Muscle of leg (tissue), 11 donors: Measurements from ENCODE around the gene SAC3D1. TPM values are rescaled to one million over a fixed set of nuclear protein-coding genes. Genes with fewer than 3 reads are reported as not detected.

Experiments used
- DNase-seq: peaks from one replicate; pipeline ENCODE4 v3.0.0; 2013
- H3K27ac ChIP-seq: one replicate; pipeline ENCODE4 v1.5.1; 2013; ENCODE audit warnings: mild to moderate bottlenecking, low read length, control low read depth
- H3K27me3 ChIP-seq: one replicate; pipeline ENCODE4 v1.6.1; 2013; ENCODE audit warnings: low read length; ENCODE audit not compliant: control insufficient read depth, insufficient read depth
- H3K36me3 ChIP-seq: one replicate; pipeline ENCODE4 v1.6.1; 2013; ENCODE audit warnings: low read length; ENCODE audit not compliant: control insufficient read depth, insufficient read depth
- H3K4me1 ChIP-seq: one replicate; pipeline ENCODE4 v1.6.1; 2013; ENCODE audit warnings: low read length; ENCODE audit not compliant: control insufficient read depth, insufficient read depth
- H3K4me3 ChIP-seq: one replicate; pipeline ENCODE4 v1.5.1; 2013; ENCODE audit warnings: low read length, control low read depth
- H3K9me3 ChIP-seq: replicated peaks from 2 replicates; pipeline ENCODE4 v1.6.1; 2013; ENCODE audit warnings: low read depth, low read length; ENCODE audit not compliant: control insufficient read depth
- WGBS: methylation state at CpG from one replicate; pipeline ENCODE4 v1.1.5; 2013; ENCODE audit warnings: missing lambda C conversion rate; ENCODE audit not compliant: insufficient coverage; 5-methylcytosine and 5-hydroxymethylcytosine counted together
- polyA plus RNA-seq, 8 donors: library from polyadenylated mRNA; unstranded; fragments of 120-200 nt; gene quantifications; one replicate each; pipeline versions ENCODE4 v1.2.1 to v1.2.3, GENCODE V29; 2013; ENCODE audit warnings: inconsistent platforms in 1 of 8, low replicate concordance in 1 of 8; ENCODE audit not compliant: insufficient read length in 8 of 8, insufficient read depth in 1 of 8
- total RNA-seq: library from RNA; stranded (reverse); fragments of 120-200 nt; gene quantifications from one replicate; pipeline ENCODE4 v1.2.4, GENCODE V29; 2013

The SAC3D1 gene
- total and polyA plus RNA-seq, 9 donors, result 6.7 to 16.0 (median 15.1) TPM

- WGBS, result 80% methylated on average over 1 of the region's 6 CpGs
- no peak overlapping the region for H3K4me3 ChIP-seq
- no peak overlapping the region for H3K27ac ChIP-seq
- no peaks in the 10 kb centered on the region for H3K9me3 ChIP-seq
- peaks cover 49% of the 10 kb centered on the region for H3K36me3 ChIP-seq
- no peak for DNase-seq
- H3K27me3 ChIP-seq, result no peaks in the 10 kb centered on the region
- peaks cover 39% of the 10 kb centered on the region for H3K4me1 ChIP-seq
Observed at GRCh38 chr11:65042891-65043290, 1.9 kb downstream of the SAC3D1 start.

GRCh38 chr11:65043881-65044501 is 3.0 kb downstream of the SAC3D1 start:
- Histone ChIP-seq H3K27me3 (peaks cover 4% of the 10 kb centered on the region), H3K27ac (peak overlapping the region; percentile 32), H3K4me3 (no peak overlapping the region), H3K9me3 (no peaks in the 10 kb centered on the region), H3K36me3 (peaks cover 40% of the 10 kb centered on the region), H3K4me1 (peaks cover 44% of the 10 kb centered on the region)
- WGBS, result 84% methylated on average over 18 of the region's 23 CpGs
- DNase-seq, result peak; percentile 90

- WGBS, result 86% methylated on average over 5 of the region's 5 CpGs
- Histone ChIP-seq H3K4me1 (peaks cover 44% of the 10 kb centered on the region), H3K9me3 (no peaks in the 10 kb centered on the region), H3K4me3 (no peak overlapping the region), H3K36me3 (peaks cover 35% of the 10 kb centered on the region), H3K27me3 (peaks cover 4% of the 10 kb centered on the region), H3K27ac (no peak overlapping the region)
- DNase-seq, result no peak
Observed at GRCh38 chr11:65045061-65045460, 4.1 kb downstream of the SAC3D1 start.

GRCh38 chr11:65045728-65046127 is 4.7 kb downstream of the SAC3D1 start:
- WGBS, result 80% methylated on average over 7 of the region's 7 CpGs
- peaks cover 38% of the 10 kb centered on the region for H3K4me1 ChIP-seq
- no peaks in the 10 kb centered on the region for H3K9me3 ChIP-seq
- H3K4me3 ChIP-seq, result no peak overlapping the region
- no peak for DNase-seq
- H3K36me3 ChIP-seq, result peaks cover 35% of the 10 kb centered on the region
- no peak overlapping the region for H3K27ac ChIP-seq
- H3K27me3 ChIP-seq, result peaks cover 4% of the 10 kb centered on the region

GRCh38 chr11:65047581-65048422 is 6.8 kb downstream of the SAC3D1 start:
- no peaks in the 10 kb centered on the region for H3K9me3 ChIP-seq
- 4% methylated on average over 38 of the region's 56 CpGs for WGBS
- H3K27ac ChIP-seq, result peak overlapping the region; percentile 2
- peak overlapping the region; percentile 38 for H3K4me3 ChIP-seq
- H3K4me1 ChIP-seq, result peaks cover 30% of the 10 kb centered on the region
- peaks cover 35% of the 10 kb centered on the region for H3K36me3 ChIP-seq
- peak; percentile 42 for DNase-seq
- peaks cover 4% of the 10 kb centered on the region for H3K27me3 ChIP-seq

GRCh38 chr11:65051398-65051858 is 10.4 kb downstream of the SAC3D1 start:
- Histone ChIP-seq H3K27ac (no peak overlapping the region), H3K9me3 (no peaks in the 10 kb centered on the region), H3K4me3 (no peak overlapping the region), H3K36me3 (peaks cover 2% of the 10 kb centered on the region), H3K4me1 (peaks cover 13% of the 10 kb centered on the region), H3K27me3 (peaks cover 6% of the 10 kb centered on the region)
- no peak for DNase-seq
- 85% methylated on average over 4 of the region's 9 CpGs for WGBS

GRCh38 chr11:65053827-65054508 is 13.0 kb downstream of the SAC3D1 start:
- peaks cover 2% of the 10 kb centered on the region for H3K27me3 ChIP-seq
- 35% methylated on average over 8 of the region's 8 CpGs for WGBS
- no peak overlapping the region for H3K4me3 ChIP-seq
- H3K36me3 ChIP-seq, result no peaks in the 10 kb centered on the region
- DNase-seq, result no peak
- no peak overlapping the region for H3K27ac ChIP-seq
- no peaks in the 10 kb centered on the region for H3K4me1 ChIP-seq
- H3K9me3 ChIP-seq, result no peaks in the 10 kb centered on the region

GRCh38 chr11:65055538-65055937 is 14.5 kb downstream of the SAC3D1 start:
- no peak for DNase-seq
- no CpG with 5 or more reads among the region's 1 CpG for WGBS
- Histone ChIP-seq H3K4me1 (no peaks in the 10 kb centered on the region), H3K9me3 (no peaks in the 10 kb centered on the region), H3K4me3 (no peak overlapping the region), H3K36me3 (no peaks in the 10 kb centered on the region), H3K27me3 (peaks cover 2% of the 10 kb centered on the region), H3K27ac (no peak overlapping the region)

- Histone ChIP-seq H3K4me3 (no peak overlapping the region), H3K4me1 (no peaks in the 10 kb centered on the region), H3K9me3 (no peaks in the 10 kb centered on the region), H3K27me3 (peaks cover 2% of the 10 kb centered on the region), H3K36me3 (no peaks in the 10 kb centered on the region), H3K27ac (no peak overlapping the region)
- 82% methylated on average over 3 of the region's 6 CpGs for WGBS
- no peak for DNase-seq
Observed at GRCh38 chr11:65056999-65057398, 16.0 kb downstream of the SAC3D1 start.

GRCh38 chr11:65057526-65057925 is 16.5 kb downstream of the SAC3D1 start:
- 91% methylated on average over 6 of the region's 7 CpGs for WGBS
- peaks cover 2% of the 10 kb centered on the region for H3K27me3 ChIP-seq

More at GRCh38 chr11:65057526-65057925, 16.5 kb downstream of the SAC3D1 start:
- Histone ChIP-seq H3K36me3 (no peaks in the 10 kb centered on the region), H3K4me3 (no peak overlapping the region), H3K27ac (no peak overlapping the region), H3K4me1 (no peaks in the 10 kb centered on the region), H3K9me3 (no peaks in the 10 kb centered on the region)
- no peak for DNase-seq
